Fibroblast of peridontal ligament (primary cell): ENCODE measurements around the gene DISC1.

Experiments used
- DNase-seq: peaks from one replicate; pipeline ENCODE4 v3.0.0-alpha.2; 2010; ENCODE audit errors: extremely low read depth

Gene DISC1

DNA sequence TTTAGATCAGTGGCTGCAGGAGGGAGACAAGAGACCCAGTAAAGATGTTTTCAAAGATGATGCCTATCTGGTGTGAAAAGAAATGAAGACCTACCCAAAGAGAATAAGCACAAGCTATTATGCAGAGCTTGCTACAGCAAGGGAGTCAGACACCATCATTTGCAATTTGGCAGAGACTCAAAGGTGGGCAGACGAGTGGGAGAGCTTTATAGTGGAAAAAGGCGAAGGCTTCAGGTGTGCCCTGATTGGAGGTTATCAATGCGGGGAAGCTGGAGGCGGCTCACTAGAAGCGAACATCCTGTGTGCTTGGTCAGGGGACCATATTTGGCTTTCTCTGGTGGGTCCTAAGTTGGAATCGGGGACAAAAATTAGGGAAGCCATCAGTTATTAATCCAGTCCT, 183.8 kb downstream of the DISC1 start:
- no peak for DNase-seq

DNA sequence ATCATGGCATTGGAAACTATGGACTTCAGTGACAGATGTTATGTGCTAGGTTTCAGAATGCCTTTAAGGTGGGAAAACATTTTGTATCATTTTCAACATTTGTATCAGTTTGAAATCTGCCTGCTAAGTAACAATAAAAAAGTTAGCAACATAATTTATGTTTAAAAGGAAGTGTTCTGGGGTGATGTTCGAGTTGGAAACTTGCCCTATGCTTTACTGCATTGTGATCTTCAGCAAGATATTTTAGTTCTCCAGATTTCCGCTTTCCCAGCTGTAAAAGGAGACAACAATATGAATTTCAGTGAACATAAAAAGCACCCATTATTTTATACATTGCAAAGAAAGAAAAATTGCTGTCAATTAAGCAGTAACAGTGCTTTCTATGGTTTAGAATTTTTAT, 187.4 kb downstream of the DISC1 start:
- DNase-seq: no peak

DNA sequence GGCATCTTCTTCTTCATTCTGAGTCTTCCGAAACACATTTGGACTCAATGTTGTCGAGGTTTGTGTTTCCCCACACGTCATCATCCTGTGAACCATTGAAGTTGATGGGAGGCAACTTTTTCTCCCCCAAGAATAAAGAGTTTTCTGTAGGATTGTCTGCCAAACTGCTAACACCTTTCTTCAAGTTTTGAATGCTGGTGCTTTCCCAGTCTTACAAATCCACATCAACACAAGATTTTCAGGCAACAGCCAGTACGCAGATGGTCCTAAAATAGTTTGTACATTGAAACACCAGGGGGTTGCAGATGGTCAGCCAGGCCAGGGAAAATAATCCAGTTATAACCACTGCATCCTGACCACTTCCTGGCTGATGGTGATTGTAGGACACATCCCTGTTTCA, 187.9 kb downstream of the DISC1 start:
- DNase-seq: no peak

DNA sequence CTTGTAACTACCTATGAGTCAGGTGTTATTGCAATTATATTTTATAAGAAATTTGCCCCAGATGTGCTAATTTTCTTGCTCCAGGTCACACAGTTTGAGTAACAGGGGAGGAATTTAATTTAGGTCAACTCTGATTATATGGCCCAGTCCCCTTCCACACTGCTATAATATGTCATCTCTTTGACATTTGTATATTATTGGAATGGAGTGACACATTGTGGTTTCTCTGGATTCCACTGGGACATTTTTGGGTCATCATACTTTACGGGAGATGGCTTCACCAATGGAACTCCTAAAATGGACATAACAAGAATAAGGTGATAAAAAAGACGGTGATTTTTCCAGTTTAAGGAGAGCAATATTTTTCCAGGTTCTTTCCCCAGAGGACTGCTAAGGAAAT, 191.2 kb downstream of the DISC1 start:
- peak; percentile 9 for DNase-seq

DNA sequence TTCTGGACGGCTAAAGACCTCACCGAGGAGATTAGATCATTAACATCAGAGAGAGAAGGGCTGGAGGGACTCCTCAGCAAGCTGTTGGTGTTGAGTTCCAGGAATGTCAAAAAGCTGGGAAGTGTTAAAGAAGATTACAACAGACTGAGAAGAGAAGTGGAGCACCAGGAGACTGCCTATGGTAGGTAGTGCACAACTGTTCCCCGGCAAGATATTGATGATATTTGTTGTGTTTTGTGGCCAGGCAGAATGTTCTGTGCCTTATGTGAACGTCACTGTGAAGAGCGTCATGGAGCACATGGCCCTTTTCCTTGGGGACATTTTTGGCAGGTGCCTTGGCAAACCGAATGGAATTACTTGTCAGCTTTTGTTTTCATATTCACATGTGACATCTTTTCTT, 191.7 kb downstream of the DISC1 start:
- DNase-seq: no peak

DNA sequence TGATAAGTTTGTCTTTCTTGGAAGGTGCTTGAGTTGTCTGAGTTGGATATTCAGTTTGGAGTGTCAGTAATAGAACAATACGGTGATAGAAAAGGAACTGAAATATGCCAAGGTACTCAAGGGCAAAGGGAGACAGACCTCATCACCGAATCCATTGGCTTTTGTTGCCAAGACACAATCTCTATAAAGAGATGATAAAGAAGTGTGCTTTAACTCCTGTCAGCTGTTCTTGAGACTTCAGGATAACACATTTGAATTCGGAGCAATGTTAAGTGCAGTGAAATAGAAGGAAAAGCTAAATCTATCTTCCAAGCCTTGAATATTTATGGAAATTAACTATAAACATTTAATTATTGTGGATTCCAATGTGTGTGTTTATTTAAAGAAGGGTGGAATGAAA, 194.7 kb downstream of the DISC1 start:
- no peak for DNase-seq

DNA sequence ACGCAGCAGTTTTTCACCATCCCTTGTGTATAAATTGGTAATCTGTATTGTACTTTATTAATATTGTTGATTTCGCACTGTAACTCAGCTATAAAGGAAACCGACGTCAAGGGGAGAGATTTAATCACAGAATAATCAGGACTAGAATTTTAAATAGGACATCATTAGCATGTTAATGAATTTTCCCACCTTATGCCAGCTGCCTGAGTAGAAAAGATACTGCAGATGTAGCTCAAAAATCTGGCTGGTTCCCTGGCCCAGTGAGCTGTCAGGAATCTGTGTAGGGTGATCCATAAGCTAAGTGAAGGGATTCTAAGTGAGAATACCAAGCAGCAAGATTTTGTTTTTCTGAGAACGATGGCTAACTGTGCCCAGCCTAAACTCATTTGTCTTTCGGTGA, 195.5 kb downstream of the DISC1 start:
- DNase-seq: no peak

DNA sequence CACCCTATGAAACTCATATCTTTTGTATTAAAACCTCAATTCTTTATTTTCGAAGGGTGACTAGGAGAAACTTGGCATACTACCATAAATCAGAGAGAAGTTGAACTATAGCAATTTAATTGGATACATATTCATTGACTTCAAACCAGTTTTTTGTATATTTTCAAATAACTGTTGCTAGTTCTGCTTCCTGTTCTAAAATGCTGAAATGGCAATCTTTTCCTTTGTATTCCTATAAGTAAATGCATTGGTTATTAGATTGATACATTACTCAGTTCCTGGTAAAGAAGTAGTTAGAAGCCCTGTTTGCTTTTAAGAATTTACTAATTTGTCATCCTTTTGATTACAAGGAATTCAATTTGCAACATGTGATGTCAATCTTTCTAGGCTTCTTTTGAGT, 200.0 kb downstream of the DISC1 start:
- DNase-seq: peak; percentile 8

DNA sequence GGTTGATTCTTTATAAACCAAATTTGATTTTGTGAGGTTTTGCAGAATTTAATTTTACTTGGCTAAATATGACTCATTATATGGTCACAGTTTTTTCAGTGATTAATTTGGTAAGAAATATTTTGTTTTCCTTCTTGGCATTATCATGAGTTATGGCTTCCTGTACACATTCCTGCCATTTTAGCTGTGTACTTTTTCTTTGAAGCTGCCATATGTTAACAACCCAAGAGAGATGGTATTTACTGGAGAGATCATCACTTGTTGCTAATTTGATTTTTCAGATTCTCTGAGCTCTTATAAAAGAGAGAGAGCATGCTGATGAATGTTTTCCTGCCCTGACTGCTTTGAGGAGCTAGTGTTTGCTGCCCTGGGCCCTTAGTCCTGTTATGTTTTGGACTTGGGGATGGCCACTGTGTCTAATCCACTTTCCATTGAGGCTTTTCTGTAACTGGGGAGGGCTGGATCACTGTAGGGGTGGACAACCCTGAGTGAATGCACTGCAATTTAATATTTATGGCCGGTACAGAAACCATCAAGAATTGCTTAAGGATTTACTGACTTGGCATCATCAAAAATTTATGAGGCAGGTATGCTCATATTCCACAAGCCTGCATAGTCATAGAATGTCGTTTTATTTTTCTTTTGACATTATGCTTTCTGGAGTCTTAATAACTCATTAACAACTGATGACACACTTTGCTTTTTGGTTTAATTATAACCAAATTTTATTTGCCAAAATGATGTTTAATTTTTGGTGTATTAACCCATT, 200.9 kb downstream of the DISC1 start:
- peak; percentile 72 for DNase-seq

DNA sequence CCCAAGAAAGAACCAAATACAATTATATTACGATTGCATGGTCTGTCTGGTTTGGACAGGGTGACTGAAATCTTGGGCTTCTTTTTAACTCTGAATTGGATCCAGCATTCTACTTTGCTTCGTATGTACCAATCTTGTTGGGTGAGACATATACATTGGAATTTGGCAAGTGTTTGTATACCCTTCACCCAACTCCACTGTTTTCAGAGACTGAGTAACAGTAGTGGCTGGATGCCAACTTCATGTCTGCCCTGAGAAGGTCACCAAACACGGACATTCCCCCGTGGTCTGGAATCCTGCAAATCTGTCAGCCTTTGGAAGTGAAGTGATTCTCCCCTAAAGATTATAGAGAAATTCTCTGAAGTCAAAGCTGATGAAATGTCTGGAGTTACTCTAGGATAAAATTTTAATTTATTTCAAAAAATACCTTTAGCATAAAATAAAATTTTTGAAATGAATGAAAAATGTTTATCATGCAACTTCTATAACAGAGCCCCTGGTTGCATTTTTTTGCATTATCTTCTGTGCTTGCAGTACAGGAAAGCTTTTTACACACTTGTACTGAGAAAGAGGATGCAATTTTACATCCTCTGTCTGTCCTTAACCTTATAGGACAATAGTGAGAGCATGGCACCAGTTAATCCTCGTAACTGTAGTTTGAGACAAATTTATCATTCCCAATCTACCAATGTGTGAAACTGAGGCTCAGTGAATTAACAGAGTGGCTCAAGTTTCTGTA, 201.8 kb downstream of the DISC1 start:
- peak; percentile 97 for DNase-seq

DNA sequence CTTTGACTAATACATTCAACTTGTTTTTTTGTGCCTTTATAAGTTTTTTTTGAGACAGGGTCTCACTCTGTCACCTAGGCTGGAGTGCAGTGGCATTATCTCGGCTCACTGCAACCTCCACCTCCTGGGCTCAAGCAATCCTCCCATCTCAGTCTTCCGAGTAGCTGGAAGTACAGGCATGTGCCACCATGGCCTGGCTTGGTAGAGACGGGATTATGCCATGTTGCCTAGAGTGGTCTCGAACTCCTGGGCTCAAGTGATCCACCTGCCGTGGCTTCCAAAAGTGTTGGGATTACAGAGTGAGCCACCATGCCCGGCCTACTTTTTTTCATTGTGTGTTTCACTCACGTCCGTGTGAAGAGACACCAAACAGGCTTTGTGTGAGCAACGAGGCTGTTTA, 202.7 kb downstream of the DISC1 start:
- no peak for DNase-seq

DNA sequence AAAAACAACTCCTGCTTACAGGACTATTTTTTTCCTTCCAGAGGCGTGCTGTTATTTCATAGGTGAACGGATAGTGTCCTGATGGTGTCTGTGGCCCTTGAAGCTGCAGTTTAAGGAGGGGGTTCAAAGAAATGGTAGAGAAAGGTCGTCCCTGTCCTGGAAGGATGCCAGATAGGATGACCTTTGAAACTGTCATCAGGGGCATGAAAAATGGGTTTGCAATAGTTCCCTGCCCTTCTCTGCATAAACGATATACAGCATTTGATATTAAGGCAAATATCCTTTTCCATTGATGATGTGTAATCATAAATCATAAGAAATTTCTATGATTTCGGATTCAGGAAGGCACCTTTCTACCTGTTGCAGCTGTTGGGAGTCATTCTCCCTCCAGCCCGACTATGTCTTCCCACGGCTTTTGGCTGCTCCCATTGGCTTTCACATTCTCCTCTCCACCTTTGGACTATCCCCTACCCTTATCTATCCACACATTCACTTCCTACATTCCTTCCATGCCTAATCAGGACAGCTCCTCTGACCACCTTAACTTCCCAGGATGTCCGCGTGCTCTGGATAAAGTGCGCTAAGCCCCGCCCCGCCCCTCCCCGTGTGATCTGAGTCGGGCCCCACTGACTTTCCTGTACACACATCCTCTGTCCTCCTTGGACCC, 209.8 kb downstream of the DISC1 start:
- no peak for DNase-seq

DNA sequence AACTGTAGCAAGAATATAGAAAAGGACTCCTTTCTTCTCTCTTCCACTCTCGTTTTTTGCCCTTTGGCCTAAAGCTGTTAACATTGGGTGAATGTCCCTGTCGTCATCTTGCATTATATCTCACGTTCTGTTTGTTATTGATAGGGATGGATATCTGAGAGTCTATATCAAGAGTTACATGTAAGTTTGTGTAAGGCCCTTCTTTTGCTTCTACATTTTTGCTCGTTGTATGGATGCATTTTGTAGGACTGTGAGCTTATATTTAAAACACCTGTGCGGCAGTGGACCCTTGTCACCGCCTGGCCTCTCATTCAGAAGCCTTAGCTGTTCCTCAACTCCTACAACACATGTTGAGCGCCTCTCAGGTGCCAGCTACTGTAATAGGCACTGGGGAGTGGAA, 211.9 kb downstream of the DISC1 start:
- DNase-seq: no peak

DNA sequence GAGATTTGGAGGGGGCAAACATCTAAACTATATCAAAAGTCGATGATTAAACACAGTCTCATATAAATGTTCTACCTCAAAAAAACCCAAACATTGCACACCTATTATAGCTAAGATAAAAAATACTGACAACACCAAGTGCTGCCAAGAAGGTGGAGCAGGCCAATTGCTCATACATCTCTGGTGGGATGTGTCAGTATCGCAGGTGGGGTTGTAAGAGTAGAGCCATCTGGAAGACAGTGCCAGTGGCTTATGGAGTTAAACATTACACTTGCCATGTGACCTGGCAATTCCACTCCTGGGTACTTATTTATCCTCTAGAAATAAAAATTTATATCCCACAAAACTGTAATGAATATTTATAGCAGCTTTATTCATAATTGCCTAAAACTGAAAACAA, 213.4 kb downstream of the DISC1 start:
- no peak for DNase-seq

DNA sequence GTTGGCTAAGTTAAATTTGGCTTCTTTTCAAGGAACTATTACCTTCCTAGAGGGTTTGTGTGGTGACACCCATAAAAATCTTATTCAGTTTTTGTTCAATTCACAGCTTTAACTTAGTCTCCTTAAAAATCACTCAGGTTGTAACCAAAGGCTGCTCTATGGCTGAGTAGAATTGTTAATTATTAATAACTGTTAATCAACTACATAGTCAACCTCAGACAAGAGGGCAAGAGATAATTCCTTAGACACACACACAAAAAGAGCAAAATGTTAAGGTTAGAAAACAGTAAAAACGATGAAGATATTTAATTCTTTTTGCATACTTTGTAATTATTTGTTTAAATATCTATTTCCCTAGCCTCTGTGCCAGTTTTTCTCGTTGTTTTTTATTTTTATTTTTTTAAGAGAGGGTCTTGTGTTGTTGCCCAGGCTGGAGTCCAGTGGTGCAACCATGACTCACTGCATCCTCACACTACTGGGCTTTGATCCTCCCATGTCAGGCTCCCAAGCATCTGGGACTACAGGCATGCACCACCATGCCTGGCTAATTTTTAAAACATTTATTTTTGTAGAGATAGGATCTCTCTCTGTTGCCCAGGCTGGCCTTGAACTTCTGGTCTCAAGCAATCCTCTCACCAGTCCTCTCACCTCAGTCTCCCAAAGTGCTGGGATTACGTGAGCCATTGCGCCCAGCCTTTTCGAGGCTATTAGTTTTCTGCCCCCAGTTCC, 215.2 kb downstream of the DISC1 start:
- DNase-seq: peak; percentile 69

DNA sequence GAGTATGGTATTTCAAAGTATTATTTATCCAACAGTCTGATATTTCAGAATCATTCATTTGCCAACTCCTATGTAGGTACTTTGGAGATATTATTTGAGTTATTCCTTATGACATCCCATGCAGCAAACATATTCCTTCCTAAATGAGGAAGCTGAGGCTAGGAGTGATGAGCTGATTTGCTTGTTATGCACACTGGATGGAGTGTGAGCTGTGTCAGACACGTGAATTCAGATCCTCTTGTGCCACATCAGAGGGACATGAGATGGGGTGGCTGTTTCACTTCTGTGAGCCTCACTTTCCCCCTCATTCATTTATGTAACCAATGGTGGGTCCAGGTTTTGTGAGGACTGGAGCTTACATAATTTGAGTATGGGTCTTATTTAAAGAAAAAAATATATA, 215.9 kb downstream of the DISC1 start:
- no peak for DNase-seq

DNA sequence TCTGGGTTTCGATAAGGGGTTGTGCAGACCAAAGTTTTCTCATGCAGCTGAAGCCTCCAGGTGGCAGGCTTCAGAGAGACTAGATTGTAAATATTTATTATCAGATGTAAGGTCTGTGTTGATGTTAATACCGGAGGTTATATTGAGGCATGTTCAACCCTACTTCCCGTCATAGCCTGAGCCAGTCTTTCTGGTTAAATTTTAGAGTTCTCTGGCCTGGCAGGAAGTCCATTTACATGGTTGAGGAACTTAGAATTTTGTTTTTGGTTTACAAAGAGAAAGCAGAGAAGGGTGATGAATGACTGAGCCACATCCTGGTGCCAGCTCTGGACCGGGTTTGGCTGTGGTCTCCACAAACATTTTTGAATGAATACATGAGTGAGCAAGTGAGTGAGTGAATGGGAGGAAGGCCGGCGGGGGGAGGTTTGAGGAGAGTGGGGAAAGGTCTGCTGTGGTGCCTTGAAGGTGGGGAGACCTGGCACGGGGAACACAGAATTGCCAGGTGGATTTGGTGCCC, 218.5 kb downstream of the DISC1 start:
- peak; percentile 34 for DNase-seq

DNA sequence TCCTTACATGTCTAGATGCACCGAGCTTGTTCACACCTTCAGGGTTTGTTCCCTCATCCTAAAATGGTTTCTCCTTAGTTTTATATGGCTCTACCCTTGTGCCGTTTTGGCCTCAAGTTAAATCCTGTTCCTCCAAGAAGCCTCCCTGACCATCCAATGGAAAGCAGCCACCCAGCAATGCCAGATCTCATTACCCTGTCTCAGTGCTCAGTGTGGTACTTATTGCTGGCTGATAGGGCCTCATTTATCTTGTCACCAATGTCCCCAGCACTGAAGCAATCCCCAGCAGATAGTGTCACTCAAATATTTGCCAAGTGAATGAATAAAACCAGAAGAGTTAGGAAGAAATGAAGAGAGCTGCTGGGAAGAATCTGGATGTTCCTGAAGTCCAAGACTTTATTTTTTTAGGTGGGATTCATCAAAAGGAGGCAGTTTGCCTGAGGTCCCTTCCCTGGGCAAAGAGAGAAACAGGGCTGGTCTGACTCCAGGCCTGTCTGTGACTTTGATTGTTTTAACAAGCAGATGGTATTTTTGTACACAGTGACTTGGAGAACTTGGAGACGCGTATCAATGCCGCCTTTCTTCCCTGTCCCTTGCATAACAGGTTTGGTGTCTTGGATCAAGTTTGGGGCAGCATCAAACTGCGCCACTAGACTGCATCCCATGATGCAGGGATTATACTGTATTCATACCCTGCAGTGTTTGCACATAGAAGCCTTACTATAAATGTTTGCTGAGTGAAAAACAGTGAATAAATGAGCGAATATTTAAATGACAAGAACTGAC, 221.2 kb downstream of the DISC1 start:
- no peak for DNase-seq

DNA sequence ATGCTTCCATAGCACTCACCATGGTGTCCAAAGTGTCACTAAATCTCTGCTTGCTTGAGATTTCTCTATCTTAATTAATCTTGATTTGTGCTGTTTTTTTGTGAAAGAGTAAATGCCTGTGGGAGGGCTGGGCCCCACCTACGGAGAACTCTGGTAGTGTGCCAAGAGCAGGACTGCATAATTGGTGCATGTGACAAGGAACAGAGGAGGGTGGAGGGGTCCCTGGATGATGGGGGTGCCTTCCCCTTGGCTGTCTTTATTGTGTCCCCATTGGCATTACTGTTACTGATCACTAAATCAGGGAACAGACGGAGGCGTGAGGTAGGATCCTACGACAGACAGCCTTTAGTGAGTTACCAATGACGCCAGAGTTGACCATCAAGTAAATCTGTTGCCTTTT, 223.4 kb downstream of the DISC1 start:
- no peak for DNase-seq

DNA sequence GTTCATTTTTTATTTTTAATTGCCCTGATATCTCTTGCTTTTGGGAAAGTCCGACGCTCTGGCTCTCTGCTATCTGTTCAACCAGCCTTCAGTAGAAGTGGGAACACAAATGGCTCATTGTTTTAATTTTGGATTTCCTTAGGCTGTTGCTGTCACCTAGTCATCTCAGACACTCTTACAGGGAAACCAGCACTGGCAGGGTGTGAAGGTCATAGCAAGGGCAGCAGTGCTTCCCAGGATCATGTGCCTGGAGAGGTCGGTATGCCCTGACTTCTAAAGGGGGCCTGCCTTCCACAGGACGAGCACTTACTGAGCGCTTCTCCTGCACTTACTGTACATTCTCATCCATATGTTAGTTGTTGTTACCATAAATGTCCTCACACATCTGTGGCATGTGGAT, 224.2 kb downstream of the DISC1 start:
- no peak for DNase-seq

DNA sequence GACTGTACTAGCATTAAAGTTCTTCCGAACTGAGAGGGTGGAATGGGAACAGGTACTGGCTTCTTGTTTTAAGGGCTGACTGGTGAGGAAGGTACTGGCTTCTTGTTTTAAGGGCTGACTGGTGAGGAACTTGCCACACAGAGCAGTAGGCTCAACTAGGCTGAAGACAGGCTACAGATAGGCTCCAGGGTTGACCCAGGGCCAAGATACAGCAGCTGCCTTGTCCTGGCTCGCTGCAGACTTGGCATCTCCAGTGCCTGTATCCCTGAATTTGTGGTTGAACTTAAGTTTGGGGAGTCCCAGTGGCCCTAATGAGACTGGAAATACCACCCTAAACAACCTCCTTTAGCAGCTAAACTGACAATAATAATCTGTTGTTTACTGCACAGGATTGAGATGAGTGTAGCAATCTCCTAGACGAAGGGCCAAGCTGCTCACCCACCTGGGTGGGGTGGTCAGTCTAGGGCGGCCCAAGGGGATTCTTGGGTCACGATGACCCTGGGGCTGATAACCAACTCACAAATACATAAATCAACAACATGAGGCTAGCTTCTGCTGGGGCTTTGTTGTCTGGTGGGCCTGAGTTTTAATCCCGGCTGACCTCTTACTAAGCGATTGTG, 227.1 kb downstream of the DISC1 start:
- DNase-seq: no peak
